ENCODE measurements around the gene RAB5B. TPM values are rescaled to one million over a fixed set of nuclear protein-coding genes. Genes with fewer than 3 reads are reported as not detected.

Gene RAB5B, protein sequence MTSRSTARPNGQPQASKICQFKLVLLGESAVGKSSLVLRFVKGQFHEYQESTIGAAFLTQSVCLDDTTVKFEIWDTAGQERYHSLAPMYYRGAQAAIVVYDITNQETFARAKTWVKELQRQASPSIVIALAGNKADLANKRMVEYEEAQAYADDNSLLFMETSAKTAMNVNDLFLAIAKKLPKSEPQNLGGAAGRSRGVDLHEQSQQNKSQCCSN
- total RNA-seq: 47.2 and 66.3 TPM in 2 replicates

GRCh38 chr12:55973599-55974307, at the start of gene RAB5B:
Gene RAB5B, plus strand, starts transcription at chr12:55974078. Its CDS starts 12,883 bp downstream, at chr12:55986961.

GRCh38 chr12:55927588-55928502, 46.0 kb upstream of the RAB5B start, which contains the start of gene PYM1:
Gene PYM1, minus strand, starts transcription at chr12:55927894. Its CDS starts 133 bp downstream, at chr12:55927761.

DNA sequence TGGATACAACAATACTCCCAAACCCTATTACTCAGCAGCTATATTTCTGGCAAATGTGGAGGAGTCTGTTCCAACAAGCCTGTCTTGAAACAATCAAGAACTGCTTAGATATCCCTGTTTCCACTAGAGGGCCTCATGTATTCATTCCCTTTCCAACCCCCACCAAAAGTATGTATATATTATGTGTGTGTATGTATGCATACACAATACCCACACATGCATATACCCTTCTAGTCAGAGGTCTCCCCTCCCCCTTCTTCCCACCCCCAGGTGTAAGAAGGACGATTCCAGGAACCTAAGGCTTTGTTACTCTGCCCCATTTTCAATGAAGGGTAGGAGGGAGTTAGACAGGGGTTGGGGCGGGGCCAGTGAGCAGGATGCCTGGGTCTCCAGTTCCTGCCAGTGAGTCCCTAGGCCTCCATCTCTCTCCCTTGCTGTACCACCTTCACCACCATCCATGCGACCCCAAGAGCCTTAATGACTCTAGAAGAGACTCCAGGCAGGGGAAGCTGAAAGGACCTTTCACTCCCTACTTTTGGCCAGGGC, 43.0 kb upstream of the RAB5B start, which contains the start of gene DGKA:
DGKA (plus strand) TSS at position 392 of the 546 bp plus-strand sequence. CDS start 5,342 bp downstream, outside the sequence.

GRCh38 chr12:55965941-55966407, 7.9 kb upstream of the RAB5B start, which contains the start of gene PMEL:
Gene PMEL, minus strand, starts transcription at chr12:55966042. Its CDS starts 31 bp downstream, at chr12:55966011.

GRCh38 chr12:55966408-55967281, 7.2 kb upstream of the RAB5B start, which contains the start of gene CDK2:
Gene CDK2, plus strand, starts transcription at chr12:55966830. Its CDS starts 179 bp downstream, at chr12:55967009.

GRCh38 chr12:55996715-55997534, 23.0 kb downstream of the RAB5B start, which contains the start of gene SUOX:
Gene SUOX, plus strand, starts transcription at chr12:55997276. Its CDS starts 4,946 bp downstream, at chr12:56002222.

GRCh38 chr12:56020423-56021184, 46.7 kb downstream of the RAB5B start, which contains the start of gene IKZF4:
Gene IKZF4, plus strand, starts transcription at chr12:56021043. Its CDS starts 451 bp downstream, at chr12:56021494.

DNA sequence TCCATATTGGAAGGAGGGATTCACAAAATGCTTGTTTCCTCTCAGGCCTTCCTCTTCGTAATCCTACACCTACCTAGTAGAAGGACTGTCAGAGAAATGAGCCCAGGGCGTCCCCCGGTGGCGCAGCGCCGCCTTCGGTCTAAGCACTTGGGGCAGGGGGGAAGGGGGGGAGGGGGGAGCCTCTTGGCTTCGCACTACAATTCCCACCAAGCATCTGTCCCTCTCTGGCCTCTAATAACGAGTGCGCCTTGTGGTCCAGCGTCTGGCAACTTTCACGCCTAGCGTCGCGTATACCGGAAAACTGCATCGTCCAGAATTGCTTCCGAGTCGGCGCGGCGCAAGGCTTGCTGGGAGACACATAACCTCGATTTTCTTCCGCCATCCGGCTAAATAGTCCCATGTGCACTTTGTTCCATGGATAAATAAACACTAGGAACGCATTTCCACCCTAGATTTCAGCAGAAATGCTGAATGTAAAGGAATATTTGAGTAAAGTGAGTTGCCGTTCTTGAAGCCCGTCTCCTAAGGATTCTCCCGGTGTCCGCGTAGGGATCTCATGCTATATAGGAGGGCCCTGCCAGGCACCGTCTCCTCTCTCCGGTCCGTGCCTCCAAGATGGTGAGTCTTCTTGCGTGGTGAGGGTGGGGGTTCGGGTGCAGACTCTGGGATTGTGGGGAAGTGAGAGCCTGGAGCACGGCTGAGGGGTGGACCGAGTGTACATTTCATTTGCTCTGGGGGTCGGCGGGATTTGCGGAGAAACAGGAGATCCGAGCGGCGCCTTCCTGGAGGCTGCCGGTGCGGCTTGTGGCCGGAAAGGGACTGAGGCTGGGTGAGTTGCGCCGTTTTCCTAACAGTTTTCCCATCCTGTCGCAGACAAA, 67.9 kb downstream of the RAB5B start, which contains the start of gene RPS26:
RPS26 (plus strand) TSS at position 367 of the 878 bp plus-strand sequence; CDS start at position 616, 249 bp downstream.

Other genes with a start within 250 kb of the RAB5B start
- 551 and 563 TPM in 2 replicates for gene CD63, start 245.1 kb upstream of the RAB5B start, total RNA-seq
- 6.0 and 9.2 TPM in 2 replicates for gene GDF11, start 231.0 kb upstream of the RAB5B start, total RNA-seq
- gene SARNP, start 156.4 kb upstream of the RAB5B start, total RNA-seq: 116 and 121 TPM in 2 replicates
- 37.2 and 39.4 TPM in 2 replicates for gene ORMDL2, start 156.0 kb upstream of the RAB5B start, total RNA-seq
- 19.1 and 29.6 TPM in 2 replicates for gene DNAJC14, start 144.5 kb upstream of the RAB5B start, total RNA-seq
- 1.1 and 1.2 TPM in 2 replicates for gene MMP19, start 131.1 kb upstream of the RAB5B start, total RNA-seq
- gene PYM1, start 46.2 kb upstream of the RAB5B start, total RNA-seq: 57.3 and 64.0 TPM in 2 replicates
- 141 and 497 TPM in 2 replicates for gene DGKA, start 42.9 kb upstream of the RAB5B start, total RNA-seq
- 1.9 and 2.6 TPM in 2 replicates for gene PMEL, start 8.0 kb upstream of the RAB5B start, total RNA-seq
- 36.7 and 43.8 TPM in 2 replicates for gene CDK2, start 7.2 kb upstream of the RAB5B start, total RNA-seq
- 14.6 and 15.9 TPM in 2 replicates for gene SUOX, start 23.2 kb downstream of the RAB5B start, total RNA-seq
- 2.2 and 4.6 TPM in 2 replicates for gene IKZF4, start 47.0 kb downstream of the RAB5B start, total RNA-seq
- gene RPS26, start 67.8 kb downstream of the RAB5B start, total RNA-seq: 1,471 and 1,883 TPM in 2 replicates
- 22.6 and 36.5 TPM in 2 replicates for gene ERBB3, start 106.1 kb downstream of the RAB5B start, total RNA-seq
- gene PA2G4, start 130.5 kb downstream of the RAB5B start, total RNA-seq: 322 and 323 TPM in 2 replicates
- gene RPL41, start 142.6 kb downstream of the RAB5B start, total RNA-seq: 4,695 and 6,389 TPM in 2 replicates
- gene ZC3H10, start 144.2 kb downstream of the RAB5B start, total RNA-seq: 0.98 and 2.2 TPM in 2 replicates
- gene ESYT1, start 154.2 kb downstream of the RAB5B start, total RNA-seq: 152 and 202 TPM in 2 replicates
- 56.0 and 95.3 TPM in 2 replicates for gene MYL6B, start 178.5 kb downstream of the RAB5B start, total RNA-seq
- 1,958 and 2,366 TPM in 2 replicates for gene MYL6, start 184.3 kb downstream of the RAB5B start, total RNA-seq
- 22.7 and 28.4 TPM in 2 replicates for gene SMARCC2, start 215.4 kb downstream of the RAB5B start, total RNA-seq
- 32.7 and 36.3 TPM in 2 replicates for gene RNF41, start 247.8 kb downstream of the RAB5B start, total RNA-seq